Stimulated activated naive CD8-positive, alpha-beta T cell treated with anti-CD3 and anti-CD28 coated beads, Interleukin-15, Interleukin-2, amounts not matched to agents 100 ng/mL and 50 ng/mL, for 24 hours (primary cell): ENCODE results near the gene PRKACG.
"Not testable (repeated sequence)": the region's sequence is repeated elsewhere in the genome, so short reads cannot be mapped to it uniquely, and the experiment has no call there.

Experiments used
- H3K27ac Mint-ChIP-seq: one replicate; pipeline ENCODE4 v1.8.0; 2021; ENCODE audit warnings: mild to moderate bottlenecking, mixed read lengths
- H3K27me3 Mint-ChIP-seq: one replicate; pipeline ENCODE4 v1.8.0; 2021; ENCODE audit warnings: mixed read lengths
- H3K36me3 Mint-ChIP-seq: one replicate; pipeline ENCODE4 v1.8.0; 2021; ENCODE audit warnings: low read depth, mixed read lengths
- H3K4me1 Mint-ChIP-seq: one replicate; pipeline ENCODE4 v1.8.0; 2021; ENCODE audit warnings: low read depth, mixed read lengths
- H3K4me3 Mint-ChIP-seq: one replicate; pipeline ENCODE4 v1.8.0; 2021; ENCODE audit warnings: mild to moderate bottlenecking, mixed read lengths
- H3K9me3 Mint-ChIP-seq: one replicate; pipeline ENCODE4 v1.8.0; 2021; ENCODE audit warnings: mixed read lengths

PRKACG gene

GRCh38 chr9:69009708-69010107 lies 4.2 kb downstream of the PRKACG start:
- H3K27ac Mint-ChIP-seq = no peak overlapping the region
- H3K4me3 Mint-ChIP-seq = no peak overlapping the region
- no peaks in the 10 kb centered on the region for H3K9me3 Mint-ChIP-seq
- H3K4me1 Mint-ChIP-seq = peaks cover 8% of the 10 kb centered on the region
- no peaks in the 10 kb centered on the region for H3K36me3 Mint-ChIP-seq
- H3K27me3 Mint-ChIP-seq = peaks cover 11% of the 10 kb centered on the region

GRCh38 chr9:69004836-69005235 lies 9.1 kb downstream of the PRKACG start:
- Mint-ChIP-seq H3K4me1 (no peaks in the 10 kb centered on the region), H3K27ac (no peak overlapping the region), H3K36me3 (no peaks in the 10 kb centered on the region), H3K4me3 (no peak overlapping the region), H3K9me3 (no peaks in the 10 kb centered on the region), H3K27me3 (no peaks in the 10 kb centered on the region)

- Mint-ChIP-seq H3K27me3 (no peaks in the 10 kb centered on the region), H3K9me3 (no peaks in the 10 kb centered on the region), H3K4me3 (no peak overlapping the region), H3K27ac (no peak overlapping the region), H3K36me3 (no peaks in the 10 kb centered on the region), H3K4me1 (peaks cover 11% of the 10 kb centered on the region)
These were observed 10.9 kb downstream of the PRKACG start for GRCh38 chr9:69003051-69003450.

- Mint-ChIP-seq H3K36me3 (no peaks in the 10 kb centered on the region), H3K4me1 (peaks cover 11% of the 10 kb centered on the region), H3K27me3 (no peaks in the 10 kb centered on the region), H3K9me3 (no peaks in the 10 kb centered on the region), H3K27ac (no peak overlapping the region), H3K4me3 (no peak overlapping the region)
These were observed 12.0 kb downstream of the PRKACG start for GRCh38 chr9:69001921-69002320.

- Mint-ChIP-seq H3K27me3 (no peaks in the 10 kb centered on the region), H3K4me1 (peaks cover 25% of the 10 kb centered on the region), H3K4me3 (no peak overlapping the region), H3K9me3 (no peaks in the 10 kb centered on the region), H3K36me3 (no peaks in the 10 kb centered on the region), H3K27ac (no peak overlapping the region)
These were observed 14.4 kb downstream of the PRKACG start for GRCh38 chr9:68999393-69000105.

GRCh38 chr9:68998812-68999211 lies 15.1 kb downstream of the PRKACG start:
- Mint-ChIP-seq H3K27ac (no peak overlapping the region), H3K4me3 (no peak overlapping the region), H3K36me3 (no peaks in the 10 kb centered on the region), H3K4me1 (peaks cover 25% of the 10 kb centered on the region), H3K9me3 (no peaks in the 10 kb centered on the region), H3K27me3 (no peaks in the 10 kb centered on the region)

- Mint-ChIP-seq H3K4me1 (peaks cover 25% of the 10 kb centered on the region), H3K27ac (no peak overlapping the region), H3K36me3 (no peaks in the 10 kb centered on the region), H3K9me3 (no peaks in the 10 kb centered on the region), H3K4me3 (no peak overlapping the region), H3K27me3 (no peaks in the 10 kb centered on the region)
These were observed 15.5 kb downstream of the PRKACG start for GRCh38 chr9:68998385-68998784.

GRCh38 chr9:68997666-68998065 lies 16.2 kb downstream of the PRKACG start:
- H3K9me3 Mint-ChIP-seq = no peaks in the 10 kb centered on the region
- H3K27ac Mint-ChIP-seq = no peak overlapping the region
- H3K36me3 Mint-ChIP-seq = no peaks in the 10 kb centered on the region
- no peak overlapping the region for H3K4me3 Mint-ChIP-seq
- H3K4me1 Mint-ChIP-seq = peaks cover 25% of the 10 kb centered on the region
- H3K27me3 Mint-ChIP-seq = no peaks in the 10 kb centered on the region

GRCh38 chr9:68996462-68996861 lies 17.5 kb downstream of the PRKACG start:
- H3K9me3 Mint-ChIP-seq = no peaks in the 10 kb centered on the region
- H3K4me3 Mint-ChIP-seq = peak overlapping the region; percentile 43
- peak overlapping the region; percentile 77 for H3K27ac Mint-ChIP-seq

GRCh38 chr9:68995776-68996175 lies 18.1 kb downstream of the PRKACG start:
- H3K4me1 Mint-ChIP-seq = peaks cover 25% of the 10 kb centered on the region
- no peaks in the 10 kb centered on the region for H3K27me3 Mint-ChIP-seq
- H3K9me3 Mint-ChIP-seq = no peaks in the 10 kb centered on the region
- H3K4me3 Mint-ChIP-seq = no peak overlapping the region
- no peak overlapping the region for H3K27ac Mint-ChIP-seq
- H3K36me3 Mint-ChIP-seq = no peaks in the 10 kb centered on the region

More at GRCh38 chr9:68996462-68996861, 17.5 kb downstream of the PRKACG start:
- Mint-ChIP-seq H3K36me3 (no peaks in the 10 kb centered on the region), H3K27me3 (no peaks in the 10 kb centered on the region), H3K4me1 (peaks cover 25% of the 10 kb centered on the region)

- Mint-ChIP-seq H3K27ac (no peak overlapping the region), H3K4me1 (peaks cover 9% of the 10 kb centered on the region), H3K36me3 (no peaks in the 10 kb centered on the region), H3K9me3 (no peaks in the 10 kb centered on the region), H3K27me3 (no peaks in the 10 kb centered on the region), H3K4me3 (no peak overlapping the region)
These were observed 22.5 kb downstream of the PRKACG start for GRCh38 chr9:68991457-68991856.

- H3K4me3 Mint-ChIP-seq, H3K27ac Mint-ChIP-seq, H3K27me3 Mint-ChIP-seq, H3K36me3 Mint-ChIP-seq, H3K9me3 Mint-ChIP-seq: not testable (repeated sequence)
- H3K4me1 Mint-ChIP-seq = peaks cover 12% of the 10 kb centered on the region
These were observed 27.0 kb downstream of the PRKACG start for GRCh38 chr9:68986949-68987348.

GRCh38 chr9:68983522-68984424 lies 30.1 kb downstream of the PRKACG start:
- Mint-ChIP-seq H3K9me3 (no peaks in the 10 kb centered on the region), H3K36me3 (no peaks in the 10 kb centered on the region), H3K4me3 (no peak overlapping the region), H3K27me3 (no peaks in the 10 kb centered on the region), H3K4me1 (peaks cover 33% of the 10 kb centered on the region), H3K27ac (no peak overlapping the region)

- Mint-ChIP-seq H3K27me3 (peaks cover 3% of the 10 kb centered on the region), H3K4me3 (no peak overlapping the region), H3K9me3 (no peaks in the 10 kb centered on the region), H3K27ac (peak overlapping the region; percentile 27), H3K36me3 (peaks cover 3% of the 10 kb centered on the region), H3K4me1 (peaks cover 40% of the 10 kb centered on the region)
These were observed 30.9 kb downstream of the PRKACG start for GRCh38 chr9:68983008-68983411.

GRCh38 chr9:68981789-68982188 lies 32.1 kb downstream of the PRKACG start:
- H3K4me3 Mint-ChIP-seq = no peak overlapping the region
- H3K4me1 Mint-ChIP-seq = peaks cover 41% of the 10 kb centered on the region

More at GRCh38 chr9:68981789-68982188, 32.1 kb downstream of the PRKACG start:
- Mint-ChIP-seq H3K36me3 (peaks cover 4% of the 10 kb centered on the region), H3K27me3 (peaks cover 4% of the 10 kb centered on the region), H3K27ac (no peak overlapping the region), H3K9me3 (no peaks in the 10 kb centered on the region)
